Mammary epithelial cell (primary cell): ENCODE results near the gene APP.

ENCODE experiments used
- EZH2 ChIP-seq: IDR thresholded peaks from 2 replicates; pipeline ENCODE4 v1.6.1; 2012; ENCODE audit warnings: low read length, inconsistent platforms, borderline replicate concordance
- TF ChIP-seq, protein P1 (sequence below), 2 donors: IDR thresholded peaks in 1 of 2; conservative IDR thresholded peaks in 1 of 2; 2 replicates each; pipeline ENCODE4 v1.5.1; 2011 to 2012; ENCODE audit warnings: inconsistent platforms in 2 of 2, low read length in 2 of 2, mild to moderate bottlenecking in 2 of 2, control low read depth in 1 of 2, low read depth in 1 of 2; ENCODE audit not compliant: insufficient read depth in 1 of 2; ENCODE audit errors: extremely low read depth in 1 of 2

DNA sequence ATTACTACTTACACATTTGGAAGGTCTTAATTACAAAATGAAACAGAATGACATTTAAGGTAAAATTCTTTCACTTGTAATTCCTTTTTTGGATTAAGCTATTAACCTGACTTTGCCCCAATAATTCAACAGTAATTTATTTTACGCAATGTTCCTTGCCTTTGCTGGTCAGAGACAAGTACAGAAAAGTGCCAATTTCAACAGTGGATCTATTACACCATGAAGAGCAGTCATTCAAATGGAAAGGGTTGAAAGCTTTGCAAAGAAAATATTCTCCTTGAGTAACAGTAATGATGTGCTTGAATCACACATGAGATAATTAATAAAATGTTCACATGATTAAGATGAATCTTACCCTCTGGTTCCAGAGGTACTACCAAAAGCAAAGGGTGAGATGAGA is 84.7 kb downstream of the APP start:
- TF ChIP-seq, protein P1, sequence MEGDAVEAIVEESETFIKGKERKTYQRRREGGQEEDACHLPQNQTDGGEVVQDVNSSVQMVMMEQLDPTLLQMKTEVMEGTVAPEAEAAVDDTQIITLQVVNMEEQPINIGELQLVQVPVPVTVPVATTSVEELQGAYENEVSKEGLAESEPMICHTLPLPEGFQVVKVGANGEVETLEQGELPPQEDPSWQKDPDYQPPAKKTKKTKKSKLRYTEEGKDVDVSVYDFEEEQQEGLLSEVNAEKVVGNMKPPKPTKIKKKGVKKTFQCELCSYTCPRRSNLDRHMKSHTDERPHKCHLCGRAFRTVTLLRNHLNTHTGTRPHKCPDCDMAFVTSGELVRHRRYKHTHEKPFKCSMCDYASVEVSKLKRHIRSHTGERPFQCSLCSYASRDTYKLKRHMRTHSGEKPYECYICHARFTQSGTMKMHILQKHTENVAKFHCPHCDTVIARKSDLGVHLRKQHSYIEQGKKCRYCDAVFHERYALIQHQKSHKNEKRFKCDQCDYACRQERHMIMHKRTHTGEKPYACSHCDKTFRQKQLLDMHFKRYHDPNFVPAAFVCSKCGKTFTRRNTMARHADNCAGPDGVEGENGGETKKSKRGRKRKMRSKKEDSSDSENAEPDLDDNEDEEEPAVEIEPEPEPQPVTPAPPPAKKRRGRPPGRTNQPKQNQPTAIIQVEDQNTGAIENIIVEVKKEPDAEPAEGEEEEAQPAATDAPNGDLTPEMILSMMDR (conservative IDR thresholded peaks at IDR 0.05 in 1 of 2, IDR thresholded peaks at IDR 0.05 in 1 of 2; ENCODE audit: extremely low read depth in 1 of 2, insufficient read depth in 1 of 2, low read depth in 1 of 2, low read length in 2 of 2): no peak
- no peak for TF ChIP-seq EZH2
